WI38 (cell line): ENCODE data around the gene LHFPL6.

ENCODE experiments used
- H3K4me3 ChIP-seq: 2 replicates; pipeline ENCODE4 v1.5.1; 2011; ENCODE audit warnings: low read depth, mild to moderate bottlenecking, control low read depth, low read length
- CTCF ChIP-seq: IDR thresholded peaks from 2 replicates; pipeline ENCODE4 v1.5.1; 2012; ENCODE audit warnings: low read depth, mild to moderate bottlenecking, control low read depth, low read length

Gene LHFPL6

GRCh38 chr13:39623466-39623865 lies 20.5 kb upstream of the LHFPL6 start:
- TF ChIP-seq CTCF, result no peak
- no peak overlapping the region for H3K4me3 ChIP-seq

DNA sequence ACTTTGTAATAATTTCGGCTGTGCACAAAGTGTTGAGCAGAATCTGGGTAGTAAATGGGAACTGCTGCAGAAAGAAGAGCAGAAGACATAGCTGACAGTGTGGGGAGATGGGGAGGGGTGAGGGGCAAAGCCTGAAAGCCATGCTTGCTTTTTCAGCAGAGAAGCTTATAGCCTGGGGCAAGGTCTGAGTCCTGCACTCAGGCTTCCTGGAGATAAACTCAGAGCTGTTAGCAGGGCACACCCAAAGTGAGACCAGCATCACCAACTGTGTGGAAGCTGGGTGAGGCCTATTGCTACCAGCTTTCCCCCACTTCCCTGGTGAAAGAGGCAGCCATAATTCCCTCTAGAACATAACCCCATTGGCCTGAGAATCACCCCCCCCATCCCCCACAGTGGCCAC lies 15.6 kb upstream of the LHFPL6 start:
- TF ChIP-seq CTCF, result no peak
- H3K4me3 ChIP-seq, result no peak overlapping the region

GRCh38 chr13:39616087-39616694 lies 13.2 kb upstream of the LHFPL6 start:
- peak; percentile 92 for TF ChIP-seq CTCF
- no peak overlapping the region for H3K4me3 ChIP-seq

- H3K4me3 ChIP-seq, result no peak overlapping the region
- TF ChIP-seq CTCF, result peak; percentile 34; the same call in 1 of the 2 replicates
These were observed 9.1 kb upstream of the LHFPL6 start for GRCh38 chr13:39612023-39612637.

DNA sequence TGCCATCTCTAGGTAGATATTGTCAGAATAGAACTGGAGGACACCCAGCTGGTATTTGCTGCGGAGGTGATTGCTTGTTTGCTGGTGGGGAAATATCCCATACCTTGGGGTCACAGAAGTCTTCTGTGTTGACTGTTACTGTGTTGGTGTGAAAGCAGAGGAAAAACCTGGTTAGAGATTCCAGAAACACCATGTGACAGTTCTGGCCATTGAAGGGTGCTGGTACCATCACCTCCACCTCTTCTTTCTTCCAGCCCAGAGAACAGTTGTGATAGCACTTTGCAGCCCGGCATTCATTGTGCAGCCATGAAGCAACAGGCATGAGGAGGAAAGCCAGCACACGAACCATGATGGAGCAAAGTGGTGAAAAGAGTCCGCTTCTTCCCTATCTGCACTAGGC lies 4.9 kb upstream of the LHFPL6 start:
- no peak for TF ChIP-seq CTCF
- H3K4me3 ChIP-seq, result no peak overlapping the region

DNA sequence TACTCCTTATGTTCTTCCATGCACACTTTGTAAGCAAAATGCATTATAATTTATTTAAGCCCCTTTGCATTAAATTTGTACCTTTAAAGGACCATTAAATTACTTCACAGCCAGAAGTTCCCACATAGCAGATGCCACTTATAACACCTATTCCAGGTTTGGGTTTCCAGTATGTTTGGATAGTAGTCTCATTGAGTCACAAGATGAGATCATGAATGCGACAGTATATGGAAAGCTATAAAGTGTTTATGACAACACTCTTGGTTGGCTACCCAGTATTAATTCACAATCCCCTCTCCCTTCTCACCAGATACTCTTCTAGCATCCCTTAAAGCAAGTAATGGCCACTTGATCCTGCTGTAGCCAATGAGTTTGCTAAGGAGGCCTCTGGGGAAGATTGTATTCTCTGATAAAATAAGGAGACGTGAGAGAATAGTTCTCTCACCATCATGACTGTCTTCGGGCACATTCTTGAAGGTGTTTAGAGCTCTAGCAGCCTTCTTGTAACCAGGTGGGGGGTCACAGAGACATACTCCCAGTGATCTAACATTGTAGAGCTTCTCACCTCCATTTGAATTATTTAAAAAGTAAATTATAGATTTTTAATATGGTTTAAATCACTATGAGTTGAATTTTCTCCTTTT lies 2.8 kb upstream of the LHFPL6 start:
- no peak for TF ChIP-seq CTCF
- no peak overlapping the region for H3K4me3 ChIP-seq

- no peak overlapping the region for H3K4me3 ChIP-seq
- TF ChIP-seq CTCF, result no peak
These were observed 1.8 kb upstream of the LHFPL6 start for GRCh38 chr13:39604756-39605155.
